ENCODE results near the gene PLXNC1.
A peak's percentile ranks its signal among the peaks of the same experiment; 100 is the strongest.

The PLXNC1 gene

DNA sequence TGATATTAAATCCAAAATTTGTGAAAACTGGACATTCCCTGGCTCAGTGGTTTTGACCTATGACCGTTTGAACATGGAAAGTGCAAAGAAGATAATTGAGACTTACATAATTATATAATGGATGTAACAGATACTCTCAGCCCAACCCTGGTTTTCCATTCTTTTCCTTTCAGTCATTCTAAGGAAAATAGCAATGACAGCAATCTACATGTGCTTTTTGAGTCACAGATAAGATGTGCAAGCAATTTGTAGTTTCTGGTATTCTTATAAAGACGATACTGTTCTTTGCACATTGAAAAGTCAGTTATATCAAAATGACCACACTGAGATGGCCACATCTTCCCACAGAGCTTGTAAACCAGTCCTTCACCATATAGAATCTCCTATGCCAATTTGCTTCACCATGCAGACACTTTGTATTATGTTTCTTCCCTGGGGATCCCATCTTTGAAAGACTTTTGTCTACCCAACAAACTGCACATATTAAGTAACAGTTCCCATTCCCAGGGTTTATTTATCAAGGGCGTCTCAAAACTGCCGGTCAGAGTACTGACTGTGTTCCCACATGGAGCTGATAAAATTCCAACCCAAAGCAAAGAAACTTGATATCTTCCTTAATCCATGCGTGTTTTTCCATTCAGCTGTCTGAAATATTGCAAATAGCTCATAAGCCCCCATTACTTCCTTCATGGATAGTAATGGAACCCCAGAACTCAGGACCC, 34.8 kb downstream of the PLXNC1 start:
- DNase-seq = no peak

DNA sequence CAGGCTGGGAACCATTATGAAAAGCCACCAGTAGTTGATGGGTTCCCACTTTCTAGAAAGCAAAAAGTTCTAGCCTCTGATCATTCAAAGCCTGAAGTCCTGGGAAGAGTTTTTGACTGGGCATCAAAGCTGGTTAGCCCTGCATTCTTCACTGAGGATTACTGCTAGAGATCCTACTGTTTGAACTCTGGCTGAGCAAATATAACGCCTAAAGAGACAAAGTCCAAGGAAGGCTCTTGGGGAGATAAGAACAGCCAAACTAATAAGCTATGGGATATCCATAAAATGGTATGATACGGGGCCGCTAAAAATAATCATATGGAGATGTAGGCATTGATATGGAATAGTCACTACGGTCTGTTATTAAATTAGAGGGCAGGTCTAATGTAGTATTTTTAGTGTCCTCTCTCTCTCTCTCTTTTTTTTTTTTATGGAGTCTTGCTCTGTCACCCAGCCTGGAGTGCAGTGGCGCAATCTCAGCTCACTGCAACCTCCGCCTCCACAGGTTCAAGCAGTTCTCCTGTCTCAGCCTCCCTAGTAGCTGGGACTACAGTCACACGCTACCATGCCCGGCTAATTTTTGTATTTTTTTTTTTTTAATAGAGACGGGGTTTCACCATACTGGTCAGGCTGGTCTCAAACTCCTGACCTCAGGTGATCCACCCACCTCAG, 35.5 kb downstream of the PLXNC1 start:
- peak in 1 of 2 donors; percentile 34 for DNase-seq

DNA sequence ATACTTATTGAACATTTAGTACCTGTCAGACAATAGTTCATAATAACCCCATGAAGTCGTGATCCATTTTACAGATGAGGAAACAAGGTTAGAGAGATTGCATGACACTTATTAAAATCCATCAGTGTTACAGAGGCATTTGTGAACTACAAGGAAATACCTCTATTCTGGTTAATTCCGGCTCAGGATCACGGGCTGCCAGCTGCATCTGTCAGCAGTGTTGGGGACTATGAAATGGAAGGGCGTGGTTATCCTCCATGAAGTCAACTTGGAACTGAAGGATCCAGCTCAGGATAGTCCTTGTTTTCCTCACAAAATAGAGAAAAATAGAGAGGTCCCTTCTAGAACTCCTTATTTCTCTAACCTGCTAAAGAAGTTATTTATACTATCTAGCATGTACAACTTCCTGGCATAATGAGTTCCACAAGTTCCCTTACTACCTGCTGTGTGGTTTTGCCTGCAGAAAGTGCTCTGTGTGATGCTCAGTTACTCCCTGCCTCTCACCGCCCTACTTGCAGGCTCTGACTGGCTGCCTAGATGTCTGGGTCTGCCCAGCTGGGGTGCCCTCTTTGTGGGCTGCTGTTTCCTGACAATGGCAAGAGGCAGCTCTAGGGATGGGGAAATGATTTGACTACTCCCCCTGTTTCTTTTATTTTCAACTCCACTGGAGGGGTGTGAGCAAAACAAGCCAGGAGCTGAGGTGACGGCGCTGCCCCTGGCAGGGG, 36.8 kb downstream of the PLXNC1 start:
- DNase-seq = no peak

DNA sequence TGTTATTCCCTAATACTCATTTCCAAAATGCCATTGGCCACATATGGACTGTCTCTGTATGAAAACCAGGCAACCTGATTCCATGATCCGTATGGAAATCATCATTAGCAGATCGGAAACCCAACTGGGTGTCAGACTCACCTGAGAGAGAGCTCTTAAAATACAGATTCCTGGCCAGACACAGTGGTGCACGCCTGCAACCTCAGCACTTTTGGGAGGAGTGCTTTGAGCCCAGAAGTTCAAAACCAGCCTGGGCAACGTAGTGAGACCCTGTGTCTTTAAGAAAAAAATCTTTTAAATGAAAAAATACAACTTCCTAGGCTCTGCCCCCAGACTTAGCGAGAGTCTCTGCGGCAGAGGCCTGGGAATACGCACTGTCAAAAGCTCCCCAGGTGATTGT, 37.4 kb downstream of the PLXNC1 start:
- no peak for DNase-seq

DNA sequence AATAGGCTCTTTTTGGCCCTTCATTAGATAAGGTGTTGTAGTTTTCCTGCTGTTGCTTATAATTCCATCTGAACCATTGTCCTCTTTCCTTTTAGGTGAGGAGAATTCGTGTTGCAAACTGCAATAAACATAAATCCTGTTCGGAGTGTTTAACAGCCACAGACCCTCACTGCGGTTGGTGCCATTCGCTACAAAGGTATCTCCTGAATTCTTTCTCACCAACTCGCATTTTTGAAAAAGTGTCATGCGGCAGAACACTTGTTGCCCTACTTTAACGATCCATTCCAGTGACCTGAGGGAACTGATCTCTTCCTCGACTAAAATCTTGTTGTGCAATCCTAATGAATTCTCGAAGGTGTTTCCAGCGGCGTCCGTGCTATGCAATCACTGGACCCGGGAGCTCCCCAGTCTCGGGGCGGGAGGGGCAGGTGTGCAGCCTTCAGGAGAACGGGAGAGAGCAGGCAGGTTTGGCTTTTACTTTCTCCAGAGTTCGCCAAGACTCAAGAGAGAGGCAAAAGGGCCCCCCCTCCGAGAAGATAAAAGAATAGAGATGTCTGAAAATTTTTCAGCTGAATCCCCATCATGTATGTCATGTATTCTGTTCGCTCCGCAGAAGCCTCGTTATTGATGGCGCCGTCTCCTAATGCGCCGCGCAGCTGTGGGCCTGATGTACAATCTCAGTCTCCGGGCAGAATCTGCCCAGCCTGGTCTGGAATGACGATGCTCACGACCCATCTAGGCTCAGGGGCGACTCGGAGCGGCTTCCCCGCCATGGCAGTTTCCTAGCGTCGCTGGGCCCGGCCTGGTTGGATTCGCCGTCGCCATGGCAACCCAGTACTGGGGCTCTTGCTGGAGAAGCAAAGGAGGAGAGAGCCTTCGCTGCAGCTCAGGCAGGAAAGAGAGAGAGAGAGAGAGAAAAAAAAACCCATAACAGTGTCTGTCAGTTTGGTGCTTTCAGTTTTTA, 38.2 kb downstream of the PLXNC1 start:
- no peak for DNase-seq

DNA sequence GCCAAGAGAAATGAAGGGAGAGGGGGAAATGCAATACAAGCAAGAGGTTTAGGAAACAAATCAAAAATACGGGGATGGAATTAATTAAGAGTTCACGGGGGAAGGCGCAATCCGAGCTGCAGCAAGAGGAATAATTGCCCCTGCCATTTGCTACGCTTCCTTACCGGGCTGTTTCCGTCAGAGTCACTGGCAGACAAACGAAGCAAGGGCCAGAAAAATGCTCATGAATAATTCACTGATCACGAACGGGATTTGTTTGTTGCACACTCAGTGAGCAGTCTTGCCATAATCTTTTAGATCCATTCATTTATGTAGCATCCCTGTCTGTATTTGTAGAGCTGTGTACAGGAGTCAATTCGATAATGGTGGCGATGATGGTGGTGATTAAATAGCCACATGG, 39.0 kb downstream of the PLXNC1 start:
- DNase-seq = no peak

DNA sequence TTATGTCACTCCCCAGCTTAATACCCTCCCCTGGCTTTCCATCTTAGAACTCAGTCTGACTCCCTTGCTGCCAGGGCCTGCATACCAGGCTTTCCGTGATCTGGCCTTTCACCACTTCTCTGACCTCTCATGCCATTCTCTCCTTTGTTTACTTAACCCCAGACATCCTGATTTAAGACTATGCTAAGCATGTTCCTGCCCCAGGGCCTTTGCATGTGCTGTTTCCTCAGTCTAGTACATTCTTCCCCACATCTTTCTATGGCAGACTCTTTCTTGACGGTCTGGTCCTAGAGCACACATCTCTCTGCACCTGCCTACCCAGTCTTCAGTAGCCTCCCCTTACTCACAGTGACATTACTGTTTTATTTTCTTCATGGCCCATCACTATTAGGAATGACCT, 42.2 kb downstream of the PLXNC1 start:
- no peak for DNase-seq

DNA sequence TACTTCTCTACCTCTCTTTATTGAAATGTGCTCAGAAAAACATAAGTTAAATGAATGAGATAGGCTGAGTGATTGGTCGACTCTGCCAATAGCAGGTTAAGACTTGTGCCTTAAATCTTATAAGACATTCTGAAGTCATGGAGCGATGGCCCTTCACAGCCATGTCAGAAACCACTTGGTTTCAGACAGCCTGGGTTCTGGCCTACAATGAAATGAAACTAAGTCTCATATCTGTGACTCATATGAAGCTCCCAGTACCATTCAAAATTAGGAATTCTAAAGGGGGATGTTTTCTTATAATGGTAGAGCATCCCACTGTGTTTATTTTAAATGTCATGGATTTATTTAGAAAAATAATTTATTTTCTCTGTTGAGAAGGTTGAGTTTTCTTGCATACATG, 42.6 kb downstream of the PLXNC1 start:
- no peak for DNase-seq

DNA sequence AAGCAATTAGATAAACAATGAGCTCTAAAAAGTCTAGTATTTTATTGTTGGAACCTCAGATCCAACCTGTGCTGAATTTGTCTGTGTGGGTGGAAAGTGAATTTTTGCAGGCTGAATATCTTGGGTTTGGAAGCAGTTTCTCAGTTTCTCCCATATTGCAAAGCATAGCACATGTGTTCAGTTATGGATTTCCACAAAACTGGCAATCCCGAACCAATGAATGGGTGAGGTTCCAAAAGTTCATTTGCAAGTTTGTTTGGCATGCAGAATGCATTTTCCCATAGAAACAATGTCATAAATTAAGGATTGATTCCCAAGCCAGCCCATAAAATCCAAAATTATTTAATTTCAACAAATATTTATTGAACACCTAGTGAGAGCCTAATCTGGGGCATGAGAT, 43.4 kb downstream of the PLXNC1 start:
- no peak for DNase-seq

DNA sequence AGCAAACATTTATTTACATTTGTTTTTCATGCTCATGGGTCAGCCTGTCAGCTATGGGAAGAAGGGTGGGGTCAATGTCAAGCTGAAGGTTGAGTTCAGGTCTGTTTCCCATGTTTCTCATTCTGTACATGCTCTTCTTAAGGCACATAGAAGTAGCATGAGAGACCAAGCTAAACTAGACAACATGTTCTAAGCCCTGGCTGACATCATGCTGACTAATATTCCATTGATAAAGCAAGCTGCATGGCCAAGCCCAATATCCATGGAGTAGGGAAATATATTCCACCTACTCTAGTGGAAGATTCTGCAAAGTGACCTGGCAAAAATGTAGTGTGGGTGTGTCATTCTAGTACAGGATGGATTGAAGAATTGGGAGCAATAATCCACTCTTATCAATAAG, 44.1 kb downstream of the PLXNC1 start:
- no peak for DNase-seq

DNA sequence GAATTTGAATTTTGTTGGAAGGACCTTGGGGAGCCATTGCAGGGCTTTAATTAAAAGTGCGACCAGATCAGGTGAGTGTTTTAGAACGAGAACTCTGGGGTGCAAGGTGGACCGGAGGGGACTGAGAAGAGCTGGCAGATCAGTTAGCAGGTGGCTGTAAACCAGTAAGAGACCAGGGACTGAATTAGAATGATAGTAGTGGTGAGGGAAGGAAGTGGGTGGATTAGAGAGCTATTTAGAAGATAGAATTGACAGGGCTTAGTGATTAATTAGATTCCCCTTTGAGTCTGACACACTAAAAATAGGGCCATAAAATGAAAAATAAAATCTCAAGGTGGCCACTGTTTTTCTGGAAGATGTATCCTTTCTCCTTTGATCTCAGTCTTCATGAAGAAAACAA, 44.8 kb downstream of the PLXNC1 start:
- no peak for DNase-seq

DNA sequence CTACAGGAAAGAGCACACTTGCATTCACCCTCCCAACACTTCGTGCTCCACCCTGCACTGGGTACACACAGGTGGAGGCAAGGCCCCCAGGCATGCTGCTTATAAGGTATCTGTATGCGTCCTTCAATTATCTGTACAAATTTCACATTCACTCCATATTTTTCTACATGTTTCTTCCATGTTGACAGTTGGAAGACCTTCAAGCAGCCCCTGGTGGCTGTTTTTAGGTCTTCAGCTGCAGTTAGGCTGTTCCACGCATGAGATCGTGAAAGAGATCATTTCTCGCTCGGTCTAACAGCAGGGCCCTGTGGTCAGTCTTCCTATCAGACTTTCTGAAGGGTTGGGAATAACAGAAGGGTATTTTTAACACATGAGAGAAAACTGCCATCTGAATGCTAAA, 47.1 kb downstream of the PLXNC1 start:
- no peak for DNase-seq

DNA sequence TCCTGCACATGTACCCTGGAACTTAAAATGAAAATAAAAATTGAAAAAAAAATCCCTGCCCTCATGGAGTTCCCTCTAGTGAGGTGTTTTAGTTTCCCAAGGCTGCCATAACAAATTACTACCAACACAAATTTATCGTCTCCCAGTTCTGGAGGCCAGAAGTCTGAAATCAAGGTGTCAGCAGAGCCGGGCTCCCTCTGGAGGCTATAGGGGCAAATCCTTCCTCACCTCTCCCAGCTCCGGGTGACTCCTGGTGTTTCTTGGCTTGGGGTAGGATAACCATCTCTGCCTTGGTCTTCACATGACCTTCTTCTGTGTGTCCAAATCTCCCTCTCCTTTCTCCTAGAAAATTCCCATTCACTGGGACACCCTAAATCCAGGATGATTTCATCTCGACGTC, 50.1 kb downstream of the PLXNC1 start:
- no peak for DNase-seq

DNA sequence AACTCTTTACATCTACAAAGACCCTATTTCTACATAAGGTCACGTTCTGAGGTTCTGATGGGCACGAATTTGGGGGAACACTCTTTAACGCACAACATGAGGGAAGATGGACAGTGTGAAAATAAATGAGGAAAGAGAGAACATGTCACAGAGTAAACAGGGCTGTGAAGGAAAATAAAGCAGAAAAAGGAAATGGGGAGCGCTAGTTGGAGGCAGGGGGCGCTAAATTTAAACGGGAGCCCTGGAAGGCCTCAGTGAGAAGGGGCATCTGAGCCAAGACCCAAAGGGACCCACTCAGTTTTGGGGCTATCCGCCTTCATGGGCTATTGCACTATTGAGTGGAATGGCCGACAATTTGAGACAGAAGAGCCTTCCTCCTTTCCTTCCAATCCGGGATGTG, 50.5 kb downstream of the PLXNC1 start:
- no peak for DNase-seq

DNA sequence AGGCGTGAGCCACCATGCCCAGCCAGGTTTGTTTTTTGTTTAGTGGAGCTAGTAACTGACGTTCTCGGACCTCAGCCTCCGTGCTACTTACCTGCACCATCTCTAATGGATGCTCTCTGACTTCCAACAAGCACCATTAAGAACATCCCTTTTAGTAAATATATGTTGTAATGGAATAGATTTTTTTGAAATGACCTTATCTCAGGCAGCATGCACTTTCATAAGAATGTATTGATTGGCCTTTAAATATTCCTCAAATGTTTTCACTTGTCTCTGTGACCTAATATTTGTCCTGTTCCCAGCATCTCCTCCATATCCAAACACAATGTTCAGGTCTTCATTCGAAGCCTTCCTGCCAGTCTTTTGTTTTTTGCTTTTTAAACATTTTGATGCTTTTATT, 51.7 kb downstream of the PLXNC1 start:
- no peak for DNase-seq

DNA sequence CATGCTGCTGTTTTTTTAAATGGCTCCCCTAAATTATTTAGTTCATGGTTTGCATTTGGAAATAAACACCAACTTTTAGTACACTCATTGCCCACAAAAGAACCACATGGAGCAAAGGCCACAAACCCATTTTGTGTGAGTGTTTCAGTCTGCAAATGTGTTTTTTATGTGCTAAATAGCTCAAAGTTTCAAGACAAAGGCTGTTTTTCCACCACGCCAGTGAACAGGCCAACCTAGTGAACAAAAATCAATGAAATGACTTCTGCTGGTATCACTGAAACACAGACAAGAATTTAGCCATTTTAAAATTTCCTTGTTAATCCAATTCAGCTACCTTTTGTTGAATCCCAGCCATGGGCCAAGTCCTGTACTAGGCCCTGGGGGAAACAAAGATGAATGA, 52.3 kb downstream of the PLXNC1 start:
- DNase-seq = no peak

DNA sequence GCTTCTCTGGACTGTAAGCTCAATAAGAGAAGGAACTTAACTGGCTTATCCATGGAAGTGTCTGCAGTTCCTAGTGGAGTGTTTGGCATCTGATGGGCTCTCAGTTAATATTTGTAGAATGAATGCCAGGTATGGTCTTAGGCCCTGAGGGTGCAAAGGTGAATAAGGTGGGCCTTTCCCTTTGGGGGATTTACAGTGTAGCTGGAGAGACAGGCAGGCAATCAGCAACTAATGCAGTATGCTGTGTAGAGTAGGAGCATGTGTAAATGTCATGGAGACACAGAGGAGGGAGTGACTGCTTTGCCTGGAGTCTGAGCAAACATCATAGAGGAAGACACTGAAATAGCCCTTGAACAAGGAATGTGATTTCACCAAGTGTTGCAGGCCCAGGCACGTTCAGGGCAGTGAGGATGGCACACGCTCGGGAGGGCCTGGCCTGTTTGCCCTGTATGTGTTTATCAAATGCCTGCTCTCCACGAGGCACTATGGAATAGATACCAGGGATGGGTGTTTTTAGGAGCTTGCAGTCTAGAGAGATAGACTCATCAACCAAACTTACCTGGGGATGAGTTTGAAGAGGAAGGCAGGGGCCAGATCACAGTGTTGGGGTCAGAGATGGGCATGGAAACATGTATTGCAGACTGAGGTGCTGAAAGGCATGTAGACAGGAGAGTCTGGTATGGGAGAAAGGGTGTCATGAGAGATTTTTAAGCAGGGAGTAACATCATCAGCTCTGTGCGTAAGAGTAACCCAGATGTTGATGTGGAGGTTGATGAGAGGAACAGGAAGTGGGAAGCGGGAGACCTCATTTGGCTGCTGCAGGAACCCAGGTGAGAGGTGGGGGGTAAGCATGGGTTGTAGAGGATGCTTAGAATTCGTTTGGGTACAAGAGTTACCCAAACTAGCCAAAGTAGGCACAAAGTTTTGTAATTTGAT, 54.1 kb downstream of the PLXNC1 start:
- no peak for DNase-seq

DNA sequence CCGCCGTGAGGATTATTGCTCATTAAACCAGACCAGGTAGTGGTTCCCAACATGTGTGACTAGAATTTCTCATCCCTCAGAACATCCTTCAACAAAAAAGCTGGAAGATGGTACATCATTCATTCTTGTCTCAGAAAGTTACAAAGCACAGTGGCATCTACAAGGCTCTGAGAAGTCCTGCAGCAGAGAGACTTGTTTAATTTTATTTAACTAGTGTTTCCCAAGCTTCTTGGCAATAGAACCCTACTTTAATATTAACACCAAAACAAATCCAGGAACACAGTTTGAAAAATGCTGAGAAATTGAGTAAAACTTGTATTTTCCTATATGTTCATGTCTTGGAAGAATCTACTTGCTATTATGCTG, 54.8 kb downstream of the PLXNC1 start:
- DNase-seq = no peak

DNA sequence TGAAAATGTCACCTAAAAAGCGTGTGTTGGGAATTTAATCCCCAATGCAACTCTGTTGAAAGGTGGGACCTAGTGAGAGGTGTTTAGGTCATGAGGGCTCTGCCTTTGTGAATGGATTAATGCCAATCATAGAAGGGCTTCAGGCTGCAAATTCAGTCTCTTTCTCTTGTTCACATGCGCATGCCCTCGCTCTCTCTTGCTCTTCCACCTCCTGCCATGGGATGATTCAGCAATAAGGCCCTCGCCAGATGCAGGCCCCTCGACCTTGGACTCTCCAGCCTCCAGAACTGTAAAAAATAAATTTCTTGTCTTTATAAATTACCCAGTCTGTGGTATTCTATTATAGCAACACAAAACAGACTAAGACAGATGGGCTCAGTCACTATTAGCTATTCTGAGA, 55.4 kb downstream of the PLXNC1 start:
- DNase-seq = no peak

DNA sequence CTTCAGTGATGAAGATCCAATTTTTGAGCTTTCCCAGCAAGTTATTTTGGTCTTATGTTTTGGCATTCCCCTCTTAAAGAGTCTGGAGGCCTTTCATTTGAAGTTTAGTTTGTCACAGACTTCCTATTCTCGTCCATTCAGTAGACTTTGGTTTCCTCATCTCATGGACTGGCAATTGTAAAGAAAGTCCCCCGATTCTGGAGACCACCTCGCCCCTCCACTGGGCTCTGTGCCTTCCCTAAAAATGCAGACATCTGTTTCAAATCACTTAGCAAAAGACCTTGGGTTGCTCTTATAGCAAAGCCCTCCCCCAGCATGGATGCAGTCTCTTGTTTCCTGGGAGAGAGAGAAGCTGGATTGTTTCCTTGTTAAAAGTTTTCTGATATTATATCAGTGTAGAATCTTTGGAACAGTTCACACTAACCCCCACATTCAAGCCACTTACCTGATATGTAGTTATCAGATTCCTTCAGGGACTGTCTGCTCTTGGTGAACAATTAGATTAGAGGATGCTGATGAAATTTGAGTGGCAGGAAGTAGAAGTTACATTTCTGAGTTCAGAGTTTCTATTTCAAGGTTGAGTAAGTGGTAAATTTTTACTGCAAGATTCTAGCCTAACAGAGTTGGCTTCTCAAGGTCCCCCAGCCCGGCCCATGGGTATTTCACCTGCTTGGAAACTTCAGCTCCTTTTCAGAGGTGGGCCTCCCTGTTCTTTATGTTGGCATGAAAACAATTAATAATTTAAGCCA, 56.3 kb downstream of the PLXNC1 start:
- peak in 1 of 2 donors; percentile 34 for DNase-seq

DNA sequence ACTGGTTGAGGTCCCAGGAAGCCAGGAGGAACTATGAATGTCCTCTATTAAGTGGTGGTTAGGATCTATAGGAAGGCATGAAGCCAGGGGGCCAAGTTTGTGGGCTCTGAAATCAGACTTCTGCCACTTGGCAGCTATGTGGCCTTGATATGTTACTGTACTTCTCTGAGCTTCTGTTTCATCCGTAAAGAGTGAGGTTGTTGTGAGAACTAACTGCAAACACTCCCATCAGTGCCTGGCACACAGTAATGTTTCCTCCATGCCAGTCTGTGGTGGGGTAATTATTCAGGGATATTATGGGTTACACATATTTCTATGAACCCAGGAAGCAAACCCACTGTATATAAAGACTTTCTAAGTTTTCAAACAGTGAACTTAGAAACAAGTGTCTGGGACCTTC, 57.4 kb downstream of the PLXNC1 start:
- DNase-seq = peak in 1 of 2 donors; percentile 10
